SK-N-SH (cell line): ENCODE results near the gene ARMC8.

Experiments
- CHD2 ChIP-seq: fragments of 150-350 bp; IDR thresholded peaks from 2 replicates; pipeline ENCODE4 v1.6.1; 2018; ENCODE audit warnings: low read length; ENCODE audit not compliant: partially characterized antibody
- CTCF ChIP-seq: fragments of 200-600 bp; sonication (generic); IDR thresholded peaks from 2 replicates; pipeline ENCODE4 v1.6.1; 2017; ENCODE audit warnings: antibody characterized with exemption, mild to moderate bottlenecking, moderate library complexity
- JUND ChIP-seq: IDR thresholded peaks from 2 replicates; pipeline ENCODE4 v1.4.0; 2012

DNA sequence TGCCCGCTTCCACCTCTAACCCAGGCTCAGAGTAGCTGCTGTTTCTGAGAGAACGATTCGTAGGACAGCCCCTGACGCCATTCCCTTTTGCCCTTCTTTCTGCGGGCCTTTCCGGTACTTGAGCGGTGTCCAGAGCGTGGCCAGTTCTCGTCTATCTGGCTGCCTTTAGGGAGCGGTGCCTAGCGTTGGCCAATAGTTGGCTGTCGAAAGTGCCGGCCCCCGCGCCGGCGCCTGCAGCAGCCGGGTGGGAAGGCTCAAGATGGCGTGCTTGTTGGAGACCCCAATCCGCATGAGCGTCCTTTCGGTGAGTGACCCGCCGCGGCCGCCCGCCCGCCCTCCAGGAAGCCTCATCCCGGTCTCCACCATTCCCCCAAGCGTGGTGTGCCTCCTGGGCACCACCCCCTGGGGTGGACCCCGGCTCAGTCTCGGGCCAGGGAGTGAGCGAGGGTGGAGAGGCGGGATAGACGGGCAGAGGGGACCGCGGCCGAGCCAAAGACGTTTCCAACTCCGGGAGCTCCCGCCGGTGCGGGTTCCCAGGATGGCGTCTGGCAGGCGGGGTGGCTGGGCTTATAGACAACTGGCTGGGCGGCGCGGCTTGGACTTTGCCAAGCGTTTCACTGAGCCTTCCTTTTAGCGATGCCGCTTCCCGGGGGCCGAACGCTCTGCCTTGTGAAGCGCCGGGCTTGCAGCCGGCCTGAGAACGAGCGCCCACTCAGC lies at the start of gene ARMC8:
- no peak for TF ChIP-seq CTCF
- TF ChIP-seq CHD2 = peak; percentile 56
- no peak; the same call in 1 of the 2 replicates for TF ChIP-seq JUND
